Stomach (tissue), 9 donors: ENCODE data around the gene PXYLP1. TPM values are rescaled to one million over a fixed set of nuclear protein-coding genes. Genes with fewer than 3 reads are reported as not detected.

Experiments
- DNase-seq, 2 donors: peaks; one replicate each; pipeline versions ENCODE4 v3.0.0 to v3.0.0-alpha.2; 2013 to 2019
- H3K27ac ChIP-seq, 5 donors: fragments of 200-600 bp in 4 of 5; sonication (generic) in 4 of 5; one replicate each; pipeline ENCODE4 v1.5.1; 2013 to 2019; ENCODE audit warnings: mild to moderate bottlenecking in 1 of 5, moderate library complexity in 1 of 5
- H3K27me3 ChIP-seq, 3 donors: fragments of 200-600 bp; sonication (generic); one replicate each; pipeline ENCODE4 v1.5.1; 2017 to 2019; ENCODE audit warnings: mixed run types in 1 of 3
- H3K36me3 ChIP-seq, 4 donors: fragments of 200-600 bp; sonication (generic); 1 replicate in 3 of 4; 2 replicates in 1 of 4; pipeline ENCODE4 v1.5.1; 2016 to 2019
- H3K4me1 ChIP-seq, 4 donors: fragments of 200-600 bp; sonication (generic); one replicate each; pipeline ENCODE4 v1.5.1; 2016 to 2019
- H3K4me3 ChIP-seq, 4 donors: fragments of 200-600 bp; sonication (generic) in 3 of 4; one replicate each; pipeline ENCODE4 v1.5.1; 2016 to 2019; ENCODE audit warnings: mild to moderate bottlenecking in 1 of 4
- H3K9me3 ChIP-seq, 4 donors: fragments of 200-600 bp; sonication (generic); one replicate each; pipeline ENCODE4 v1.5.1; 2016 to 2019
- CTCF ChIP-seq, 7 experiments: fragments of 450-650 bp in 4 of 7; fragments of 200-600 bp in 3 of 7; sonication (generic) in 3 of 7; IDR thresholded peaks; one replicate each; pipeline ENCODE4 v1.5.1; 2016 to 2019; ENCODE audit warnings: antibody characterized with exemption in 7 of 7, control low read depth in 2 of 7, mild to moderate bottlenecking in 1 of 7
- EP300 ChIP-seq: sonication (generic); formaldehyde crosslinking; IDR thresholded peaks from one replicate; pipeline ENCODE4 v1.6.1; 2017; ENCODE audit warnings: antibody characterized with exemption
- POLR2A ChIP-seq, 4 donors: fragments of 450-650 bp; IDR thresholded peaks; one replicate each; pipeline ENCODE4 v1.6.1; 2016; ENCODE audit warnings: antibody characterized with exemption in 4 of 4, control low read depth in 2 of 4, mild to moderate bottlenecking in 1 of 4, moderate library complexity in 1 of 4
- POLR2AphosphoS5 ChIP-seq, 3 donors: sonication (generic); formaldehyde crosslinking; IDR thresholded peaks; one replicate each; pipeline ENCODE4 v1.6.1; 2016; ENCODE audit warnings: antibody characterized with exemption in 3 of 3
- WGBS, 5 donors: extraction: QIAGEN DNeasy Blood & Tissue Kit in 3 of 5; methylation state at CpG; one replicate each; pipeline versions ENCODE4 v1.1.5 to v1.1.7; 2013 to 2018; 5-methylcytosine and 5-hydroxymethylcytosine counted together
- intact Hi-C: fragments of 100-400 bp; cut with DNase I; formaldehyde crosslinking; loops from one replicate; pipeline ENCODE4 v1.15.1; 2023; ENCODE audit warnings: low total_unique reads
- polyA plus RNA-seq, 3 donors: library from polyadenylated mRNA; stranded (reverse); fragments of 200-250 nt; gene quantifications; one replicate each; pipeline ENCODE4 v1.2.3, GENCODE V29; 2013
- total RNA-seq, 5 donors: library from RNA; depleted of rRNA; stranded (reverse); fragments of >200 nt; gene quantifications; one replicate each; pipeline versions ENCODE4 v1.1.0 to v1.2.3, GENCODE V29; 2014 to 2016
- donor health status: healthy with polysubstance abuse.
- donor health status: Bipolar disorder and iron deficiency.
- donor health status: healthy.

The PXYLP1 gene
- total and polyA plus RNA-seq, 8 donors = 0.58 to 24.8 (median 3.8) TPM

GRCh38 chr3:141223673-141224166, 7.9 kb upstream of the PXYLP1 start:
- WGBS, 5 donors = 95 to 100% (median 98%) methylated on average over 2 of the region's 2 CpGs
- intact Hi-C loops = no loop called here
- no peak for TF ChIP-seq POLR2A (IDR thresholded peaks at IDR 0.05)
- TF ChIP-seq EP300 = no peak
- TF ChIP-seq CTCF (IDR thresholded peaks at IDR 0.05) = no peak
- TF ChIP-seq POLR2AphosphoS5 (IDR thresholded peaks at IDR 0.05) = no peak
- Histone ChIP-seq H3K27ac (no peak overlapping the region), H3K27me3 (no peaks in the 10 kb centered on the region), H3K9me3 (no peaks in the 10 kb centered on the region), H3K36me3 (no peaks in the 10 kb centered on the region), H3K4me1 (peaks cover 0 to 4% (median 0%) of the 10 kb centered on the region in 4 donors), H3K4me3 (no peak overlapping the region)
- no peak for DNase-seq

- intact Hi-C loops = no loop called here
- Histone ChIP-seq H3K27me3 (no peaks in the 10 kb centered on the region), H3K4me1 (peaks cover 3 to 10% (median 7%) of the 10 kb centered on the region in 4 donors), H3K27ac (no peak overlapping the region), H3K9me3 (no peaks in the 10 kb centered on the region), H3K36me3 (no peaks in the 10 kb centered on the region), H3K4me3 (no peak overlapping the region)
- no peak for DNase-seq
- TF ChIP-seq POLR2A (IDR thresholded peaks at IDR 0.05) (no peak), POLR2AphosphoS5 (IDR thresholded peaks at IDR 0.05) (no peak), CTCF (IDR thresholded peaks at IDR 0.05) (no peak), EP300 (no peak)
Measured at GRCh38 chr3:141225939-141226338, 5.7 kb upstream of the PXYLP1 start.

- H3K9me3 ChIP-seq = no peaks in the 10 kb centered on the region
Measured at GRCh38 chr3:141227216-141227615, 4.4 kb upstream of the PXYLP1 start.

GRCh38 chr3:141227752-141228151, 3.9 kb upstream of the PXYLP1 start:
- no peaks in the 10 kb centered on the region for H3K36me3 ChIP-seq
- peaks cover 9 to 20% (median 18%) of the 10 kb centered on the region in 4 donors for H3K4me1 ChIP-seq
- no peak for TF ChIP-seq CTCF (IDR thresholded peaks at IDR 0.05)
- TF ChIP-seq POLR2A (IDR thresholded peaks at IDR 0.05) = no peak
- no peak for TF ChIP-seq POLR2AphosphoS5 (IDR thresholded peaks at IDR 0.05)
- TF ChIP-seq EP300 = no peak
- no peak overlapping the region for H3K4me3 ChIP-seq
- no peaks in the 10 kb centered on the region for H3K27me3 ChIP-seq
- intact Hi-C loops = no loop called here
- DNase-seq = peak in 1 of 2 donors; percentile 85
- H3K9me3 ChIP-seq = no peaks in the 10 kb centered on the region
- no peak overlapping the region for H3K27ac ChIP-seq

More at GRCh38 chr3:141227216-141227615, 4.4 kb upstream of the PXYLP1 start:
- intact Hi-C loops = no loop called here
- Histone ChIP-seq H3K4me3 (no peak overlapping the region), H3K27ac (no peak overlapping the region), H3K27me3 (no peaks in the 10 kb centered on the region), H3K36me3 (no peaks in the 10 kb centered on the region), H3K4me1 (peaks cover 5 to 15% (median 13%) of the 10 kb centered on the region in 4 donors)
- DNase-seq = no peak
- WGBS, 5 donors = 83 to 92% (median 87%) methylated on average over 3 of the region's 3 CpGs
- TF ChIP-seq CTCF (IDR thresholded peaks at IDR 0.05) (no peak), EP300 (no peak), POLR2AphosphoS5 (IDR thresholded peaks at IDR 0.05) (no peak), POLR2A (IDR thresholded peaks at IDR 0.05) (no peak)
